Erythroblast (primary cell): ENCODE measurements around the gene PTPRN2.

Experiments used
- GATA1 ChIP-seq: IDR thresholded peaks from 2 replicates; pipeline ENCODE4 v1.6.1; 2011; ENCODE audit warnings: low read depth, mild to moderate bottlenecking, control low read depth, low read length, moderate library complexity
- POLR2A ChIP-seq: IDR thresholded peaks from 2 replicates; pipeline ENCODE4 v1.6.1; 2011; ENCODE audit warnings: mild to moderate bottlenecking, low read length

- TF ChIP-seq POLR2A (no peak), GATA1 (no peak)
Measured at GRCh38 chr7:157977717-157978496, 609.7 kb downstream of the PTPRN2 start.
